Lower leg skin (tissue), 3 donors: ENCODE results near the gene WWOX.

Source experiments
- CTCF ChIP-seq, 3 donors: fragments of 450-650 bp; IDR thresholded peaks; one replicate each; pipeline ENCODE4 v1.5.1; 2016; ENCODE audit warnings: antibody characterized with exemption in 3 of 3, mild to moderate bottlenecking in 3 of 3, moderate library complexity in 2 of 3
- POLR2A ChIP-seq, 2 donors: fragments of 450-650 bp; IDR thresholded peaks; one replicate each; pipeline ENCODE4 v1.6.1; 2016 to 2017; ENCODE audit warnings: antibody characterized with exemption in 2 of 2, mild to moderate bottlenecking in 1 of 2, moderate library complexity in 1 of 2

- TF ChIP-seq CTCF (IDR thresholded peaks at IDR 0.05): no peak
- no peak for TF ChIP-seq POLR2A (IDR thresholded peaks at IDR 0.05)
Measured at GRCh38 chr16:78060809-78061208, 38.6 kb upstream of the WWOX start.
